GM23338 (cell line): ENCODE data around the gene RNLS. TPM values are rescaled to one million over a fixed set of nuclear protein-coding genes. Genes with fewer than 3 reads are reported as not detected.

Source experiments
- ATAC-seq: fragments of 200-7000 bp; cut with Tn5 transposase; 3 replicates; pipeline ENCODE4 v1.9.1; 2020
- DNase-seq: peaks from one replicate; pipeline ENCODE4 v3.0.0-alpha.2; 2015; ENCODE audit warnings: low spot score
- H2AFZ ChIP-seq: fragments of 200-600 bp; sonication (generic); 2 replicates; pipeline ENCODE4 v1.8.0; 2016; ENCODE audit warnings: antibody characterized with exemption, mild to moderate bottlenecking, moderate library complexity
- H3F3A ChIP-seq: fragments of 200-600 bp; sonication (generic); replicated peaks from 2 replicates; pipeline ENCODE4 v1.8.0; 2017; ENCODE audit warnings: antibody characterized with exemption, mixed run types, low read depth
- H3K27ac ChIP-seq: fragments of 200-600 bp; sonication (generic); 2 replicates; pipeline ENCODE4 v1.6.1; 2016; ENCODE audit warnings: low read depth
- H3K27me3 ChIP-seq: fragments of 200-600 bp; sonication (generic); 2 replicates; pipeline ENCODE4 v1.8.0; 2016; ENCODE audit warnings: mild to moderate bottlenecking, mixed run types, moderate library complexity; ENCODE audit not compliant: insufficient read depth
- H3K36me3 ChIP-seq: fragments of 200-600 bp; sonication (generic); 2 replicates; pipeline ENCODE4 v1.8.0; 2016; ENCODE audit warnings: mild to moderate bottlenecking; ENCODE audit not compliant: insufficient read depth
- H3K4me1 ChIP-seq: fragments of 200-600 bp; sonication (generic); 2 replicates; pipeline ENCODE4 v1.8.0; 2016; ENCODE audit warnings: mild to moderate bottlenecking, moderate library complexity; ENCODE audit not compliant: insufficient read depth
- H3K4me2 ChIP-seq: fragments of 200-600 bp; sonication (generic); 2 replicates; pipeline ENCODE4 v1.7.1; 2017; ENCODE audit warnings: mixed run types
- H3K4me3 ChIP-seq: fragments of 200-600 bp; sonication (generic); 2 replicates; pipeline ENCODE4 v1.6.1; 2016; ENCODE audit warnings: mixed run types
- H3K79me2 ChIP-seq: fragments of 200-600 bp; sonication (generic); replicated peaks from 2 replicates; pipeline ENCODE4 v1.8.0; 2017; ENCODE audit warnings: mild to moderate bottlenecking; ENCODE audit not compliant: insufficient read depth
- H3K9me2 ChIP-seq: fragments of 200-600 bp; sonication (generic); 2 replicates; pipeline ENCODE4 v1.8.0; 2017; ENCODE audit not compliant: insufficient read depth
- H4K20me1 ChIP-seq: fragments of 200-600 bp; sonication (generic); replicated peaks from 2 replicates; pipeline ENCODE4 v1.8.0; 2017; ENCODE audit warnings: mild to moderate bottlenecking; ENCODE audit not compliant: insufficient read depth
- H3K27ac Mint-ChIP-seq: 2 replicates; pipeline ENCODE4 v1.8.0; 2020; ENCODE audit warnings: inconsistent platforms, mild to moderate bottlenecking, moderate library complexity, mixed read lengths
- H3K27me3 Mint-ChIP-seq: 3 replicates; pipeline ENCODE4 v1.8.0; 2022; ENCODE audit warnings: low read depth, mild to moderate bottlenecking, moderate library complexity, mixed read lengths, inconsistent platforms; ENCODE audit not compliant: insufficient read depth, poor library complexity
- H3K36me3 Mint-ChIP-seq: 3 replicates; pipeline ENCODE4 v1.8.0; 2021; ENCODE audit warnings: low read depth, mild to moderate bottlenecking, inconsistent platforms, moderate library complexity, mixed read lengths
- H3K4me1 Mint-ChIP-seq: 3 replicates; pipeline ENCODE4 v1.8.0; 2020; ENCODE audit warnings: mild to moderate bottlenecking, inconsistent platforms, mixed read lengths
- H3K4me3 Mint-ChIP-seq: 3 replicates; pipeline ENCODE4 v1.8.0; 2021; ENCODE audit warnings: moderate library complexity, mild to moderate bottlenecking, inconsistent platforms, mixed read lengths
- H3K9me3 Mint-ChIP-seq: 3 replicates; pipeline ENCODE4 v1.8.0; 2020; ENCODE audit warnings: moderate library complexity, mild to moderate bottlenecking, inconsistent platforms, mixed read lengths
- CREB1 ChIP-seq: fragments of 250-450 bp; sonication (Bioruptor Pico); IDR thresholded peaks from 2 replicates; pipeline ENCODE4 v1.5.0; 2020; ENCODE audit warnings: low read depth, mild to moderate bottlenecking, moderate library complexity
- EZH2phosphoT487 ChIP-seq: fragments of 200-600 bp; sonication (generic); IDR thresholded peaks from one replicate; pipeline ENCODE4 v1.8.1; 2018; ENCODE audit warnings: antibody characterized with exemption; ENCODE audit not compliant: unreplicated experiment
- ZNF331 ChIP-seq: fragments of 250-450 bp; sonication (Bioruptor Pico); IDR thresholded peaks from 2 replicates; pipeline ENCODE4 v1.5.0; 2020; ENCODE audit warnings: low read depth, mild to moderate bottlenecking, moderate library complexity
- polyA plus RNA-seq: library from polyadenylated mRNA; unstranded; fragments of >200 nt; fragmentation: Nextera tagmentation; extraction: Ambion mirVana; gene quantifications from 2 replicates; pipeline ENCODE4 v1.2.1, GENCODE V29; 2016
- total RNA-seq: library from RNA; depleted of rRNA; stranded (reverse); fragments of >200 nt; shearing (Covaris generic); gene quantifications from 2 replicates; pipeline ENCODE4 v1.2.3, GENCODE V29; 2014
- TF ChIP-seq, protein P1 (sequence below): IDR thresholded peaks from one replicate; pipeline ENCODE4 v1.6.1; 2018; ENCODE audit warnings: antibody characterized with exemption; ENCODE audit not compliant: unreplicated experiment
- TF ChIP-seq, protein P2 (sequence below), 2 experiments: fragments of 200-600 bp in 1 of 2; sonication (generic) in 1 of 2; conservative IDR thresholded peaks; 2 replicates each; pipeline versions ENCODE4 v1.5.1 to v1.6.1; 2016 to 2017; ENCODE audit warnings: antibody characterized with exemption in 2 of 2, low read depth in 2 of 2, mild to moderate bottlenecking in 2 of 2, moderate library complexity in 1 of 2

RNLS gene
- total and polyA plus RNA-seq, 2 experiments from 2014 or later, result 8.8 to 15.2 TPM

DNA sequence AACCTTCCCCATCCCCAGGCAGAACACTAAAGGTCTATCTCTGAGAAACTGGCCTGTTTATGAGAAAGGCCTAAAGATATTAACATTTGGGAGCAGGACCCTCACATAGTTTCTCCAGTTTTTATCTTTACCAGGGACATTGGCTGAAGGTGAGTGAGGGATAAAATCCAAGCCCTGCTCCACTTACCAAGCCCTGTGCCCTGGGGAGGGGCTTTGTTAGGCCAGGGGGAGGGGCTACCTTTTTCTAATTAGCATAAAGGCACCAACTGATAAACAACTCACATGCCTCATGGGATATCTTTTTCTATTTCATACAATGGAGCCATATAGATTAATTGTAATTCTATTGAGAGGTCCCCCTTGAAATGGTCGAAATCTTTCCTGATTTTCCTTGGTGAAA is 55.9 kb downstream of the RNLS start:
- Mint-ChIP-seq H3K27ac (no peak overlapping the region), H3K36me3 (no peaks in the 10 kb centered on the region), H3K27me3 (no peaks in the 10 kb centered on the region), H3K4me1 (peaks cover 52% of the 10 kb centered on the region), H3K4me3 (no peak overlapping the region), H3K9me3 (no peaks in the 10 kb centered on the region)
- Histone ChIP-seq H3K4me1 (peaks cover 24% of the 10 kb centered on the region), H2AFZ (no peak overlapping the region), H3K79me2 (no peaks in the 10 kb centered on the region), H3K36me3 (no peaks in the 10 kb centered on the region), H3K27me3 (no peaks in the 10 kb centered on the region), H4K20me1 (no peaks in the 10 kb centered on the region), H3K4me2 (0 out of 2 replicates have a peak overlapping the region, but pooled peaks have one; percentile 19), H3F3A (no peaks in the 10 kb centered on the region), H3K27ac (no peak overlapping the region), H3K4me3 (no peak overlapping the region), H3K9me2 (no peaks in the 10 kb centered on the region)
- DNase-seq, result peak; percentile 33
- peak; percentile 74 for ATAC-seq
- TF ChIP-seq ZNF331 (CRISPR knock-in tag) (no peak), EZH2phosphoT487 (no peak)
- TF ChIP-seq, protein P1, sequence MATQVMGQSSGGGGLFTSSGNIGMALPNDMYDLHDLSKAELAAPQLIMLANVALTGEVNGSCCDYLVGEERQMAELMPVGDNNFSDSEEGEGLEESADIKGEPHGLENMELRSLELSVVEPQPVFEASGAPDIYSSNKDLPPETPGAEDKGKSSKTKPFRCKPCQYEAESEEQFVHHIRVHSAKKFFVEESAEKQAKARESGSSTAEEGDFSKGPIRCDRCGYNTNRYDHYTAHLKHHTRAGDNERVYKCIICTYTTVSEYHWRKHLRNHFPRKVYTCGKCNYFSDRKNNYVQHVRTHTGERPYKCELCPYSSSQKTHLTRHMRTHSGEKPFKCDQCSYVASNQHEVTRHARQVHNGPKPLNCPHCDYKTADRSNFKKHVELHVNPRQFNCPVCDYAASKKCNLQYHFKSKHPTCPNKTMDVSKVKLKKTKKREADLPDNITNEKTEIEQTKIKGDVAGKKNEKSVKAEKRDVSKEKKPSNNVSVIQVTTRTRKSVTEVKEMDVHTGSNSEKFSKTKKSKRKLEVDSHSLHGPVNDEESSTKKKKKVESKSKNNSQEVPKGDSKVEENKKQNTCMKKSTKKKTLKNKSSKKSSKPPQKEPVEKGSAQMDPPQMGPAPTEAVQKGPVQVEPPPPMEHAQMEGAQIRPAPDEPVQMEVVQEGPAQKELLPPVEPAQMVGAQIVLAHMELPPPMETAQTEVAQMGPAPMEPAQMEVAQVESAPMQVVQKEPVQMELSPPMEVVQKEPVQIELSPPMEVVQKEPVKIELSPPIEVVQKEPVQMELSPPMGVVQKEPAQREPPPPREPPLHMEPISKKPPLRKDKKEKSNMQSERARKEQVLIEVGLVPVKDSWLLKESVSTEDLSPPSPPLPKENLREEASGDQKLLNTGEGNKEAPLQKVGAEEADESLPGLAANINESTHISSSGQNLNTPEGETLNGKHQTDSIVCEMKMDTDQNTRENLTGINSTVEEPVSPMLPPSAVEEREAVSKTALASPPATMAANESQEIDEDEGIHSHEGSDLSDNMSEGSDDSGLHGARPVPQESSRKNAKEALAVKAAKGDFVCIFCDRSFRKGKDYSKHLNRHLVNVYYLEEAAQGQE, result no peak

DNA sequence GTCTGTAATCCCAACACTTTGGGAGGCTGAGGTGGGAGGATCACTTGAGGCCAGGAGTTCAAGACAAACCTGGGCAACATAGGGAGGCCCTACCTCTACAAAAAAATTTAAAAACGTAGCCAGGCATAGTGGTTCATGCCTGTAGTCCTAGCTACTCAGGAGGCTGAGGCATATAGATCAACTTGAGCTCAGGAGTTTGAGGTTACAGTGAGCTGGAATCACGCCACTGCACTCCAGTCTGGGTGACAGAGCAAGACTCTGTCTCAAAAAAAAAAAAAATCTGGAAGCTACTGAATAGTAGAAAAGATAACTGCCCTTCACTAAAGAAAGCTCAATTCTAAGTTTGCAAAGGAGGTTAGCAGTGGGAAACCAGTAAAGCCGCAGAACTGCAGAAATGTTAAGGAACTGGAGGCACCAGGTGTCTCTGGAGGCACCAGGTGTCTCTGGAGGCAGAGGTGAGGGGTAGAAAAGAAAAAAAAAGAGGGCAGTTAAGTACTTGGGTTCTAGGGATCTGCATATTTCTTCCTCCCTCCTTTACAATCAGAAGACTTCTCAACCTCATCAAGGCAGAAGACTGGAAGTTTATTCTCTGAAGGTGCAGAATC is 56.5 kb downstream of the RNLS start:
- no peak overlapping the region for H2AFZ ChIP-seq
- ATAC-seq (peak; percentile 20; the same call in 2 of the 3 replicates), DNase-seq (no peak)
- H3K79me2 ChIP-seq, result no peaks in the 10 kb centered on the region
- no peaks in the 10 kb centered on the region for H3K9me2 ChIP-seq
- H3K4me1 Mint-ChIP-seq, result peaks cover 57% of the 10 kb centered on the region
- no peaks in the 10 kb centered on the region for H4K20me1 ChIP-seq
- H3K36me3 ChIP-seq, result no peaks in the 10 kb centered on the region
- no peak overlapping the region for H3K27ac Mint-ChIP-seq
- H3K4me1 ChIP-seq, result peaks cover 30% of the 10 kb centered on the region
- no peaks in the 10 kb centered on the region for H3F3A ChIP-seq
- no peaks in the 10 kb centered on the region for H3K36me3 Mint-ChIP-seq
- H3K4me3 Mint-ChIP-seq, result no peak overlapping the region
- H3K4me2 ChIP-seq, result 0 out of 2 replicates have a peak overlapping the region, but pooled peaks have one; percentile 19
- H3K27ac ChIP-seq, result no peak overlapping the region
- no peaks in the 10 kb centered on the region for H3K27me3 Mint-ChIP-seq
- H3K4me3 ChIP-seq, result no peak overlapping the region
- H3K9me3 Mint-ChIP-seq, result no peaks in the 10 kb centered on the region
- no peaks in the 10 kb centered on the region for H3K27me3 ChIP-seq
- TF ChIP-seq, protein P1, result no peak
- TF ChIP-seq, protein P2, sequence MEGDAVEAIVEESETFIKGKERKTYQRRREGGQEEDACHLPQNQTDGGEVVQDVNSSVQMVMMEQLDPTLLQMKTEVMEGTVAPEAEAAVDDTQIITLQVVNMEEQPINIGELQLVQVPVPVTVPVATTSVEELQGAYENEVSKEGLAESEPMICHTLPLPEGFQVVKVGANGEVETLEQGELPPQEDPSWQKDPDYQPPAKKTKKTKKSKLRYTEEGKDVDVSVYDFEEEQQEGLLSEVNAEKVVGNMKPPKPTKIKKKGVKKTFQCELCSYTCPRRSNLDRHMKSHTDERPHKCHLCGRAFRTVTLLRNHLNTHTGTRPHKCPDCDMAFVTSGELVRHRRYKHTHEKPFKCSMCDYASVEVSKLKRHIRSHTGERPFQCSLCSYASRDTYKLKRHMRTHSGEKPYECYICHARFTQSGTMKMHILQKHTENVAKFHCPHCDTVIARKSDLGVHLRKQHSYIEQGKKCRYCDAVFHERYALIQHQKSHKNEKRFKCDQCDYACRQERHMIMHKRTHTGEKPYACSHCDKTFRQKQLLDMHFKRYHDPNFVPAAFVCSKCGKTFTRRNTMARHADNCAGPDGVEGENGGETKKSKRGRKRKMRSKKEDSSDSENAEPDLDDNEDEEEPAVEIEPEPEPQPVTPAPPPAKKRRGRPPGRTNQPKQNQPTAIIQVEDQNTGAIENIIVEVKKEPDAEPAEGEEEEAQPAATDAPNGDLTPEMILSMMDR (conservative IDR thresholded peaks at IDR 0.05; ENCODE audit: low read depth in 2 of 2), result no peak
- TF ChIP-seq EZH2phosphoT487 (no peak), CREB1 (CRISPR knock-in tag) (no peak)
